Activated CD8-positive, alpha-beta memory T cell treated with anti-CD3 and anti-CD28 coated beads, Interleukin-2, amount 50 U/mL, for 24 hours (primary cell): Measurements from ENCODE around the gene GCFC2.
A peak's percentile ranks its signal among the peaks of the same experiment; 100 is the strongest.
"Not testable (repeated sequence)": the region's sequence is repeated elsewhere in the genome, so short reads cannot be mapped to it uniquely, and the experiment has no call there.

Experiments used
- DNase-seq: peaks from one replicate; pipeline ENCODE4 v3.0.0-alpha.2; 2020; ENCODE audit errors: extremely low read depth

Gene GCFC2

GRCh38 chr2:75680402-75680801, 30.3 kb downstream of the GCFC2 start:
- no peak for DNase-seq

GRCh38 chr2:75679556-75679955, 31.2 kb downstream of the GCFC2 start:
- no peak for DNase-seq

GRCh38 chr2:75676464-75676863, 34.3 kb downstream of the GCFC2 start:
- no peak for DNase-seq

- DNase-seq, result no peak
These were observed 34.8 kb downstream of the GCFC2 start for GRCh38 chr2:75675908-75676307.

- DNase-seq, result not testable (repeated sequence)
These were observed 35.3 kb downstream of the GCFC2 start for GRCh38 chr2:75675423-75675822.

GRCh38 chr2:75667884-75668283, 42.8 kb downstream of the GCFC2 start:
- DNase-seq, result no peak

GRCh38 chr2:75666911-75667310, 43.8 kb downstream of the GCFC2 start:
- no peak for DNase-seq

- DNase-seq, result no peak
These were observed 52.9 kb downstream of the GCFC2 start for GRCh38 chr2:75657798-75658197.

GRCh38 chr2:75656563-75656962, 54.2 kb downstream of the GCFC2 start:
- no peak for DNase-seq

GRCh38 chr2:75655861-75656260, 54.9 kb downstream of the GCFC2 start:
- no peak for DNase-seq

- no peak for DNase-seq
These were observed 56.7 kb downstream of the GCFC2 start for GRCh38 chr2:75654012-75654411.

- DNase-seq, result no peak
These were observed 62.9 kb downstream of the GCFC2 start for GRCh38 chr2:75647771-75648170.

- DNase-seq, result peak; percentile 47
These were observed 63.9 kb downstream of the GCFC2 start, which contains the start of gene MRPL19 for GRCh38 chr2:75646583-75647425. Gene MRPL19 (plus strand): TSS chr2:75646783. CDS start chr2:75646808, 25 bp downstream.

- DNase-seq, result no peak
These were observed 64.6 kb downstream of the GCFC2 start for GRCh38 chr2:75646090-75646582.

- no peak for DNase-seq
These were observed 65.1 kb downstream of the GCFC2 start for GRCh38 chr2:75645643-75646042.

- DNase-seq, result no peak
These were observed 66.7 kb downstream of the GCFC2 start for GRCh38 chr2:75643980-75644379.

- no peak for DNase-seq
These were observed 69.1 kb downstream of the GCFC2 start for GRCh38 chr2:75641587-75641986.

GRCh38 chr2:75640621-75641121, 70.0 kb downstream of the GCFC2 start:
- DNase-seq, result peak; percentile 7

- no peak for DNase-seq
These were observed 73.1 kb downstream of the GCFC2 start for GRCh38 chr2:75637568-75637967.

- DNase-seq, result no peak
These were observed 75.8 kb downstream of the GCFC2 start for GRCh38 chr2:75634945-75635344.

GRCh38 chr2:75633620-75634019, 77.1 kb downstream of the GCFC2 start:
- DNase-seq, result no peak

- DNase-seq, result no peak
These were observed 77.9 kb downstream of the GCFC2 start for GRCh38 chr2:75632813-75633212.

GRCh38 chr2:75632091-75632701, 78.5 kb downstream of the GCFC2 start:
- DNase-seq, result no peak
